ENCODE results near the gene XAB2.

GRCh38 chr19:7612282-7613274, 16.8 kb downstream of the XAB2 start:
- no peak for TF ChIP-seq CTCF (IDR thresholded peaks at IDR 0.05; ENCODE audit: insufficient read depth, low read length, poor library complexity, severe bottlenecking)
- no peak for TF ChIP-seq EZH2phosphoT487 (conservative IDR thresholded peaks at IDR 0.05; ENCODE audit: low read length)
